Measurements from ENCODE around the gene ADSS1.

GRCh38 chr14:104734991-104735779, 11.2 kb downstream of the ADSS1 start:
- TF ChIP-seq CTCF (IDR thresholded peaks at IDR 0.05; ENCODE audit: poor library complexity) (no peak), EZH2 (IDR thresholded peaks at IDR 0.05; ENCODE audit: borderline replicate concordance) (no peak), EZH2phosphoT487 (IDR thresholded peaks at IDR 0.05; ENCODE audit: low read depth, severe bottlenecking, unreplicated experiment) (no peak)

All from hepatocyte (in vitro differentiated cells).